Stimulated activated CD4-positive, alpha-beta T cell treated with anti-CD3 and anti-CD28 coated beads, Interleukin-4, amount 100 ng/mL, for 24 hours (primary cell): ENCODE data around the gene MAN1A1.

ENCODE experiments used
- DNase-seq: peaks from one replicate; pipeline ENCODE4 v3.0.0-alpha.2; 2020

The MAN1A1 gene

GRCh38 chr6:119345114-119345513 is 4.4 kb downstream of the MAN1A1 start:
- DNase-seq = no peak

- no peak for DNase-seq
These were observed 5.3 kb downstream of the MAN1A1 start for GRCh38 chr6:119344306-119344705.

GRCh38 chr6:119343573-119344146 is 5.9 kb downstream of the MAN1A1 start:
- no peak for DNase-seq

GRCh38 chr6:119343167-119343566 is 6.4 kb downstream of the MAN1A1 start:
- no peak for DNase-seq

- no peak for DNase-seq
These were observed 7.1 kb downstream of the MAN1A1 start for GRCh38 chr6:119342430-119342829.

- no peak for DNase-seq
These were observed 8.6 kb downstream of the MAN1A1 start for GRCh38 chr6:119340796-119341487.

GRCh38 chr6:119339941-119340456 is 9.6 kb downstream of the MAN1A1 start:
- no peak for DNase-seq

GRCh38 chr6:119337762-119338161 is 11.8 kb downstream of the MAN1A1 start:
- DNase-seq = no peak

- no peak for DNase-seq
These were observed 12.3 kb downstream of the MAN1A1 start for GRCh38 chr6:119337252-119337651.

- no peak for DNase-seq
These were observed 14.9 kb downstream of the MAN1A1 start for GRCh38 chr6:119334535-119335264.

- no peak for DNase-seq
These were observed 15.8 kb downstream of the MAN1A1 start for GRCh38 chr6:119333707-119334295.

GRCh38 chr6:119333063-119333609 is 16.4 kb downstream of the MAN1A1 start:
- no peak for DNase-seq

- no peak for DNase-seq
These were observed 17.8 kb downstream of the MAN1A1 start for GRCh38 chr6:119331663-119332286.

GRCh38 chr6:119330520-119331113 is 18.9 kb downstream of the MAN1A1 start:
- DNase-seq = no peak

- no peak for DNase-seq
These were observed 19.8 kb downstream of the MAN1A1 start for GRCh38 chr6:119329794-119330180.

GRCh38 chr6:119328892-119329793 is 20.4 kb downstream of the MAN1A1 start:
- no peak for DNase-seq

GRCh38 chr6:119328254-119328653 is 21.3 kb downstream of the MAN1A1 start:
- no peak for DNase-seq

- no peak for DNase-seq
These were observed 21.8 kb downstream of the MAN1A1 start for GRCh38 chr6:119327810-119328209.

GRCh38 chr6:119326291-119327005 is 23.1 kb downstream of the MAN1A1 start:
- DNase-seq = no peak

- no peak for DNase-seq
These were observed 23.8 kb downstream of the MAN1A1 start for GRCh38 chr6:119325559-119326265.
